Activated CD4-positive, CD25-positive, alpha-beta regulatory T cell (primary cell): ENCODE measurements around the gene RPL13.

Experiments used
- DNase-seq, 4 experiments: peaks; one replicate each; lab custom pipeline; 2025; lab: John Stamatoyannopoulos, UW

The RPL13 gene

GRCh38 chr16:89545044-89545830, 15.2 kb upstream of the RPL13 start:
- DNase-seq: no peak

- no peak for DNase-seq
Measured at GRCh38 chr16:89545831-89546574, 14.5 kb upstream of the RPL13 start.

- DNase-seq: no peak
Measured at GRCh38 chr16:89546781-89547180, 13.7 kb upstream of the RPL13 start.

- no peak for DNase-seq
Measured at GRCh38 chr16:89547291-89547690, 13.2 kb upstream of the RPL13 start.

GRCh38 chr16:89547860-89548259, 12.6 kb upstream of the RPL13 start:
- DNase-seq: no peak

- no peak for DNase-seq
Measured at GRCh38 chr16:89548344-89549006, 12.0 kb upstream of the RPL13 start.

- DNase-seq: no peak
Measured at GRCh38 chr16:89549007-89549700, 11.3 kb upstream of the RPL13 start.

GRCh38 chr16:89550421-89551007, 10.0 kb upstream of the RPL13 start:
- no peak for DNase-seq

- DNase-seq: no peak
Measured at GRCh38 chr16:89552329-89552728, 8.2 kb upstream of the RPL13 start.

- no peak for DNase-seq
Measured at GRCh38 chr16:89552913-89553312, 7.6 kb upstream of the RPL13 start.

- no peak for DNase-seq
Measured at GRCh38 chr16:89553733-89554132, 6.7 kb upstream of the RPL13 start.

GRCh38 chr16:89554343-89554742, 6.1 kb upstream of the RPL13 start:
- DNase-seq: no peak

- no peak for DNase-seq
Measured at GRCh38 chr16:89555265-89555664, 5.2 kb upstream of the RPL13 start.

GRCh38 chr16:89555780-89556179, 4.7 kb upstream of the RPL13 start:
- no peak for DNase-seq

GRCh38 chr16:89556750-89557689, 3.5 kb upstream of the RPL13 start:
- DNase-seq: peak; percentile 58 to 82 (median 72)

- no peak for DNase-seq
Measured at GRCh38 chr16:89557690-89558490, 2.6 kb upstream of the RPL13 start.

- no peak for DNase-seq
Measured at GRCh38 chr16:89561142-89561883, 831 bp downstream of the RPL13 start.

GRCh38 chr16:89561884-89562599, 1.6 kb downstream of the RPL13 start:
- no peak for DNase-seq

GRCh38 chr16:89562939-89563338, 2.5 kb downstream of the RPL13 start:
- no peak for DNase-seq
